NCI-H748 treated with DMSO at 0.1 percent for 48 hours (cell line): Measurements from ENCODE around the gene RBMS3.
A peak's percentile ranks its signal among the peaks of the same experiment; 100 is the strongest.

Experiments
- DNase-seq: peaks from one replicate; lab custom pipeline; 2025; lab: John Stamatoyannopoulos, UW

RBMS3 gene

GRCh38 chr3:29525254-29525881 is 244.5 kb downstream of the RBMS3 start:
- DNase-seq: peak; percentile 23

- no peak for DNase-seq
Observed at GRCh38 chr3:29527246-29527645, 246.4 kb downstream of the RBMS3 start.

- no peak for DNase-seq
Observed at GRCh38 chr3:29531644-29532043, 250.8 kb downstream of the RBMS3 start.

GRCh38 chr3:29532473-29532872 is 251.6 kb downstream of the RBMS3 start:
- no peak for DNase-seq

GRCh38 chr3:29534006-29534405 is 253.1 kb downstream of the RBMS3 start:
- no peak for DNase-seq

GRCh38 chr3:29536016-29536758 is 255.3 kb downstream of the RBMS3 start:
- DNase-seq: no peak

GRCh38 chr3:29537889-29538609 is 257.2 kb downstream of the RBMS3 start:
- DNase-seq: no peak

GRCh38 chr3:29538610-29538958 is 257.7 kb downstream of the RBMS3 start:
- DNase-seq: no peak

GRCh38 chr3:29540544-29540943 is 259.7 kb downstream of the RBMS3 start:
- no peak for DNase-seq

GRCh38 chr3:29544701-29545363 is 264.0 kb downstream of the RBMS3 start:
- peak; percentile 6 for DNase-seq

- DNase-seq: no peak
Observed at GRCh38 chr3:29545615-29546014, 264.7 kb downstream of the RBMS3 start.

- DNase-seq: no peak
Observed at GRCh38 chr3:29552051-29552450, 271.2 kb downstream of the RBMS3 start.

GRCh38 chr3:29554566-29554965 is 273.7 kb downstream of the RBMS3 start:
- no peak for DNase-seq

- DNase-seq: no peak
Observed at GRCh38 chr3:29555590-29555989, 274.7 kb downstream of the RBMS3 start.

- DNase-seq: no peak
Observed at GRCh38 chr3:29557186-29557585, 276.3 kb downstream of the RBMS3 start.

- no peak for DNase-seq
Observed at GRCh38 chr3:29557825-29558224, 277.0 kb downstream of the RBMS3 start.

- DNase-seq: no peak
Observed at GRCh38 chr3:29559741-29560465, 279.0 kb downstream of the RBMS3 start.

- no peak for DNase-seq
Observed at GRCh38 chr3:29561651-29562149, 280.8 kb downstream of the RBMS3 start.

GRCh38 chr3:29565236-29565635 is 284.4 kb downstream of the RBMS3 start:
- DNase-seq: no peak

GRCh38 chr3:29567501-29567900 is 286.6 kb downstream of the RBMS3 start:
- DNase-seq: no peak

GRCh38 chr3:29568355-29568754 is 287.5 kb downstream of the RBMS3 start:
- DNase-seq: no peak

- no peak for DNase-seq
Observed at GRCh38 chr3:29576181-29576580, 295.3 kb downstream of the RBMS3 start.
